ENCODE measurements around the gene COLEC12.

COLEC12 gene

DNA sequence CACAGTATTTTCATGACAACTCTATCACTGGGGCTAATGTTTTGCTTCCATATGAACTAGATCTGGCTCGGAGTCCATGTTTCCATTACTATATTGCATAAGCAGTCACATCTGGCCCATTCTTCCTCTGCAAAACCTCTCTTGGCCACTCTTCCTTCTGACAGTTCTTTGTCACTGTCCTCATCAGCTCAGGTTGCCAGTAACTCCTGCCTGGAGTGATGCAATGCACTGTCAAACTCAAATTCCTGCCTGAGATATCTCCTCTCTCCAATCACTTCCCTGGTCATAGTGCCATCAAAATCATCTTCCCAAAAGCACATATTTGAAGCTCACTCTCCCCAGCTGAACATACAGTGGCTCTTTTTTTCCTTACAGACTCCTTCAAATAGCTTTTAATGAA lies 66.1 kb downstream of the COLEC12 start:
- no peak for DNase-seq

- no peak for DNase-seq
Observed at GRCh38 chr18:433960-434359, 66.5 kb downstream of the COLEC12 start.

- no peak for DNase-seq
Observed at GRCh38 chr18:433298-433697, 67.2 kb downstream of the COLEC12 start.

GRCh38 chr18:432791-433190 lies 67.7 kb downstream of the COLEC12 start:
- DNase-seq = no peak

DNA sequence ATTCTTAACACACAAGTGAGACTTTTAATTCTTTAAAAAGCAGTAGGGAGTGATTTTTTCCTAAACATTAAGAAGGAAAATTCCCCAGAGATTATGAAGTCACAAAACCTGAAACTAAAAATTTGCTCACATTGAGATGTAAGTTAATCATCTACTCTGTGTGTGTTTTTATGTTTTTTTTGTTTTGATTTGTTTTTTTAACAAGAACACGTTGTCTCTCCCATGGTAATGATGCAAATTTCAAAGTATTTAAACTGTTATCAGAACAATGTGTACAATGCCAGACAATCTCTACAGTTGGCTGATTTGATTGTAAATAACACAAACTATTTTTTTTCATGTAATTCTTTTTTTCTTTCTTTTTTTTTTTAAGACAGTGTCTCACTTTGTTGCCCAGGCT lies 71.5 kb downstream of the COLEC12 start:
- no peak for DNase-seq

DNA sequence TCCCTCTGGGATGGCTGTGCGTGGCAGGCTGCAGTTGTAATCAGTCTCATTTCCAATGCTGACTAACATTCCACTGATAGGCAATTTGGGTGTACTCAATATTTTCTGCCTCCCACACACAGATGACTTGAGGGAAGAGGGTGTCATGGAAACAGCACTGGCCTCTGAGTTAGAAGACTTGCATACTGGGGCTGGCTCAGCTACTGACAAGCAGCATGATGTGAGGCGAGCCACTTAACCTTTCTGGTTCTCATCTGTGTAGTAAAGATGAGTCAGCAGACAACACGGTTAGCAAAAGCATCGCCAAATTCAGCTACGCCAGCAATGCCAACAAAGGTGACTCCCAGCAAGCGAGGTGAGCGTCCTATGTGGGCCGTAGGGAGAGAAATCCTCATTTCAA lies 73.5 kb downstream of the COLEC12 start:
- no peak for DNase-seq

- no peak for DNase-seq
Observed at GRCh38 chr18:425106-425745, 75.3 kb downstream of the COLEC12 start.

- DNase-seq = no peak
Observed at GRCh38 chr18:424668-425067, 75.8 kb downstream of the COLEC12 start.

DNA sequence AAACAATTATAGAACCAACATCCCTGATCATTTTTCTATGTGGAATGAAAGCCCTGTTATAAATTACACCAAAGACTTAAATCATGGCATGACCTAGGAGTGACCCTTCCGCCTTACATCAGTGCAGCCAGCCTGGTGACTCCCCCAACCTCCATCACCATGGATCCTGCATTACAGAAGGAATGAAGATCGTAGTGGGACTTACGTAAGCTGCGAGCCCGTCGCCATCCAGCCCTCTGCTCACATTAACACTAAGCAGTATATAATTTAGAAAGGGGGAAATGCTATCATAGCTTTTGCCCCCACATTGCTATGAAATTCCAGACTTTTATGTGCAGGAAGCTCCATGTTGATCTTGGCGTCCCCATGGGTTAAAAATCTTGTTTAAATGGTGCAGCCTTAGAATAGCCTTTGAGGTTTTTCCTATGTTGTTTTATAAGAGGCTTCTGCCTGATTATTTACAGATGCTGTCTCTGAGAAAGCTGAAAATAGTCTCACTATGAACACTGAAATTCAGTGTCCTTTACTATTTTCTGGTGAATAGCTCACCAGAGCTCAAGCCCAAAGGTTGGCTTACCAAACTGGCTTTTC lies 76.3 kb downstream of the COLEC12 start:
- DNase-seq = no peak

GRCh38 chr18:422966-423365 lies 77.5 kb downstream of the COLEC12 start:
- DNase-seq = no peak

DNA sequence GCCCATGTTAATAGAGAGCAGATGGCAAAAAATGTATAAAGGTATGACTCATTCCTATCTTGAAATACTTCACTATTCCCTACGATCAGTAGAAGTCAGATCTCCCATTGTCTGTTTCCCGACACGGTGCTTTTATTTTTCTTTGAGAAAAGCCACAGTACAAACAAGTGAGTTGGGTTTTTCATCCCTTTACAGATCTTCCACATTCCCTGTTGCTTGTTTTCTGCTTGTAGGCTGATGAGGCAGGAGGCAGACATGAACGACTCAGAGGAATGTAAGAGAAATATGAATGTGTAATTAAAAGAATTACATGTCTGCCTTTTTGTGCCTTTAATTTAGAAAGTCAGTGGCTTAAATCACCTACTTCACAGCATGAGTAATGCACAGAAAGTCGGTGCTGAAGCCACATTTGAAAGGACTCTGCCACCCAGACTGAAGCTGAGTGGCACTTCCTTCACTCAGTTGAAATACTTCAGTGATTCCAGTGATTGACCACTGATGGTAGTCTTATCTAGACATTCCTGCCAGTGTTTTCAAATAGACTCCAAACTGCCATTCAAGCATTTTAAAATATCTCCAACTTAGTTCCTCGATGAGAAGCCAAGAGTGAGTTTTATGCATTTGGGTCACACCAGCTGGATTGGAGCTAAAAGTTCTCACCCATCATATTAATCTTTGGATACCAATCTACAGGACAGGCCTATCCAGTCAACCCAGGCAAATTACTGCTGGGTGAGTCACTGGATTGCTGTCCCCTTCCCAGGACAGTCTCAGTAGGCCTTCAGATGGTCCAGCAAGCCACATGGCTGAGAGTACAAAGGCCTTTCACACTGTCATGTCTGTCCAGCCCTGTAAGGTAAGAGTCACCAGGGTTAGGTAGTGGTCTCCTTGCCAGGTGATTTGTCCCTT lies 79.0 kb downstream of the COLEC12 start:
- no peak for DNase-seq

GRCh38 chr18:420661-421246 lies 79.7 kb downstream of the COLEC12 start:
- no peak for DNase-seq

- DNase-seq = no peak
Observed at GRCh38 chr18:419541-420175, 80.8 kb downstream of the COLEC12 start.

GRCh38 chr18:417495-417894 lies 83.0 kb downstream of the COLEC12 start:
- no peak for DNase-seq

GRCh38 chr18:416930-417329 lies 83.6 kb downstream of the COLEC12 start:
- DNase-seq = no peak

DNA sequence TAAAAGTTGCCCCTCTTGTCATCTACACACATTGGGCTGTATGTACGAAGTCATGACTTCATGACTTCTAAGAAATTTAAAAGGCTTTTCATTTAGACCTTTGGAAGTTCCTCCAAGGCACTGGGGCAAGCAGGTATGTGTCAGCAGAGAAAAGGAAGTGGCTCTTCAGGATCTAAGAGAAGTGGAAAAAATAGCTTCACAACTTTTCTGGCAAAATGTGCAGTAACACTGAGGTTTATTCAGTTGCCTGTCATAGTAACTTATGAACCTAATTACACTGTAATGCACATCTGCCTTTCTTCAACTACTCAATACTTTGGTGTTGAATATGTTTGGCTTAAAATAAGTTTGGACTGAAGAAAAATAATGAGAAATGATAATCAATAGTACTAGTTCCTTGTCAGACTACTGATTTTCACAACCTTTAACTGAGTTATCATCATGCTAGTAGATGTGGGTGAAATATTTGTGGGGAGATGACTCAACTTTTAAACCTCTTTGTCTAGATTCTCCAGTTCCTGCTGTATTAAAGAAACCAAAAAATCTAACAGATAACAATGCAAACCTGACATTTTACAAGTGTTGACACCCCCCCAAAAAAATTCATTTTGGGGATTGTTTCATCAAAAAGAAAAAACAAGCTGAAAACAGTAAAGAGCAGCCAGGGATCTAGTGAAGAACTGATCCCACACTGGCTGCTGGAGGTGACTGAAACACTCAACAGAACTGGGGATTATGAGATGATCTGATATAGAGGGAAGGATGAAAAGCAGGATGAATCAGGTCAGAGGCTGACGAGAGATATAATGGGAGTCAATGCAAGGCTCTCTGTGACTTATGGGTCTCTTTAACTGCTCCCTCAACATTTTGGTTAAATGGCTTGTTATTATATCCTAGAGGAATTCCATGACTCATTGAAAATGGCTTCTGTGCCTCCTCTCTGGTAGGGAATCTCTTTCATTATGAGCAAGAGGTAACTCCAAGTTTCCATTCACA lies 84.6 kb downstream of the COLEC12 start:
- DNase-seq = no peak

DNA sequence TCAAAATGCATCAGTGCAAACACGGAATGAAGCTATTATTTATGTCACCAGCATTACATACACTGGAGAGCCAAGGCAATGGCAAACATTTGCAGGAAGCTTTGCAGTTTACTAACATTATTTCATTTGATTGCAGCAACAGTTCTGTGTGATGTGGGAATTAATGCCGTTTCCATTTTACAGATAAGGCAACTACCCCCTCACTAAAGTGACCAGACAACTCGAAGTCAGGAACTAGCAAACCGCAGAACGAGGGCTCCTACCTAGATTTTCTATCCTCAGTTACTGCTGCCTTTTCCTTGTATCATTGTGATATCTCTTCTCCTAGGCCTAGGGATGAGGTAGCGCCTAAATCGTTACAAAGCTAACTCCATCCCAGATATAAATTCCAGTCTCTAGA lies 85.5 kb downstream of the COLEC12 start:
- no peak for DNase-seq

DNA sequence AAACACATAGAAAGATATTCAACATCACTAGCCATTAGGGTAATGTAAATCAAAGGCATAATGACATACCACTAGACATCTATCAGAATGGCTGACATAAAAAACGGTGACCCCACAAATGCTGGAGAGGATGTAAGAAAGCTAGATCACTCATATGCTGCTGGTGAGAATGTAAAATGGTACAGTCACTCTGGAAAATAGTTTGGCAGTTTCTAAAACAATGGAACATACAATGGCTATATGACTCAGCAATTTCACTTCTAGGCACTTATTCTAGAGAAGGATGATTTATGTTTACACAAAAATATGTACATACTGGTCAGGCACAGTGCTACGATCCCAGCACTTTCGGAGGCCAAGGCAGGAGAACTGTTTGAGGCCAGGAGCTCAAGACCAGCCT lies 87.3 kb downstream of the COLEC12 start:
- DNase-seq = no peak

DNA sequence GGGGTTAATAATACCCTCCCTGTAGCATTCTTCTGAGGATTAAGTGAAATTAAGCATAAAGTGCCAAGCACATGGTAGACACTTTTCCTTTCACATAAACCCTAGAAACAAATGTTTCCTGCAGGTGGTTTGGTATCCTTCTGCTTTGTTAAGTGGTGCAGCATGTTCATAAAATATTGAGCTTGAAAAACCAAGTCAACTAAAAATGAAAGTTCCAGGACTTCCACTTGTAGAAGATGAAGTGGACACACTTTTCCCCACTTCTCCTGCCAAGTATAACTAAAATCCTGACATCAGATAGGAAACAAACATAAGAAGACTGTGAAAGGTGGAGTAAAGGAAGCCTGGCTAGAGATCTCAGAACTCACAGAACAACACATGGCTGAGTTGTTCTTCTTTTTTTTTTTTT lies 90.5 kb downstream of the COLEC12 start:
- no peak for DNase-seq

- DNase-seq = no peak
Observed at GRCh38 chr18:408367-408766, 92.1 kb downstream of the COLEC12 start.

DNA sequence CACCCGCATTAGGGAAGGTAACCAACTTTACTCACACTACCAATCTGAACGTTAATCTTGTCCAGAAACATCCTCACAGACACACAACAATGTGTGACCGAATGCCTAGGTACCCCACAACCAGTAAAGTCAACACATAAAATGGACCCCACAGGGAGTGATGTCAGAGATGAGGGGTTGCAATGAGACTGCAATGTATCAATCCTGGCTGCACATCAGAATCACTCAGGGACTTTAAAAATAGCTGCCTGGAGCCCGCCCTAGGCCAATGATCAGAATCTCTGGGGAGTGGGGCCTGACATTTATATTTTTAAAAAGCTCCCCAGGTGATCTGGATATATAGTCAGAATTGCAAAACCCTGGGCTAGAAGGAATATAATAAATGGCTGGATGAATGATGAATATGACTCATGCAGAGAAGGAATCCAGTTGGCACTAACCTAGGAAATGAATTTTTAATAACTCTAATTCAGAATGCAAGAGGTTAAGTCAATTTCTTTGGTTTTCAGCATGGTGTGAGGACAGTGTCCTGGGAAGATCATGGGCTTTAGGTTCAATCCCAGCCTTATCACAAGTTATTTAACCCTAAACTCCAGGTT lies 92.8 kb downstream of the COLEC12 start:
- no peak for DNase-seq

Measured in NCI-H1092 treated with DMSO at 0.1 percent for 48 hours (cell line).